WERI-Rb-1 (cell line): ENCODE data around the gene MIGA2.

Experiments used
- DNase-seq: peaks from one replicate; pipeline ENCODE4 v3.0.0-alpha.2; 2020
- H3K27ac ChIP-seq: fragments of 250-450 bp; sonication (Bioruptor Pico); 2 replicates; pipeline ENCODE4 v1.5.1; 2020; ENCODE audit warnings: mild to moderate bottlenecking, moderate library complexity
- H3K27me3 ChIP-seq: fragments of 250-450 bp; sonication (Bioruptor Pico); 2 replicates; pipeline ENCODE4 v1.5.1; 2021; ENCODE audit warnings: mild to moderate bottlenecking, low read depth, moderate library complexity; ENCODE audit not compliant: insufficient read depth, severe bottlenecking
- H3K36me3 ChIP-seq: fragments of 250-450 bp; sonication (Bioruptor Pico); 2 replicates; pipeline ENCODE4 v1.5.1; 2020; ENCODE audit warnings: mild to moderate bottlenecking, moderate library complexity
- H3K4me3 ChIP-seq: 2 replicates; pipeline ENCODE4 v1.5.1; 2011; ENCODE audit warnings: low read depth, mild to moderate bottlenecking, control low read depth, low read length
- H3K9me3 ChIP-seq: fragments of 250-450 bp; sonication (Bioruptor Pico); 2 replicates; pipeline ENCODE4 v1.5.1; 2021; ENCODE audit warnings: mild to moderate bottlenecking, moderate library complexity; ENCODE audit not compliant: severe bottlenecking
- CTCF ChIP-seq: IDR thresholded peaks from 2 replicates; pipeline ENCODE4 v1.5.1; 2011; ENCODE audit warnings: low read depth, mild to moderate bottlenecking, control low read depth, inconsistent platforms, low read length

The MIGA2 gene

DNA sequence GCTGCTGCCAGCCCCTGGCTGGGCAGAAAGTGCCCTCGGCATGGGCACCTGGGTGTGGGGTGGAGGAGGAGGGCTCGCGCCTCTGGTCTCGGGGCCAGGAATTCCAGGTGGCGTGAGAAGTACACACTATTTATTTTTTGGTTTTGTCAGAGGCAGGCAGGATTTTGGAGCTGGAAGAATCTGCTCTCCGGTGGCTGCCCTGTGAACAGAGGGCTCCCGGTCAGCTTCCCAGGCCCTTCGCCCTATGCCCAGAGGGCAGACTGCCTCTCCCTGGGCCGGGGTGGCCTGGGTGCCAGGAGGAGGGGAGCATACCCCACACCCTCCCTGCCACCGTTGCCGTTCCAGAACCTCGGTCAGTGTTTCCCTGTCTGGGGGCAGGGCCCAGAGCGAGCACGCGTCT lies 52.8 kb downstream of the MIGA2 start:
- TF ChIP-seq CTCF: no peak
- no peaks in the 10 kb centered on the region for H3K9me3 ChIP-seq
- no peaks in the 10 kb centered on the region for H3K27me3 ChIP-seq
- peaks cover 53% of the 10 kb centered on the region for H3K36me3 ChIP-seq
- DNase-seq: no peak
- no peak overlapping the region for H3K27ac ChIP-seq
- no peak overlapping the region for H3K4me3 ChIP-seq

GRCh38 chr9:129093602-129094386 lies 57.4 kb downstream of the MIGA2 start:
- H3K36me3 ChIP-seq: peaks cover 28% of the 10 kb centered on the region
- TF ChIP-seq CTCF: no peak
- H3K27me3 ChIP-seq: no peaks in the 10 kb centered on the region
- DNase-seq: no peak
- H3K27ac ChIP-seq: no peak overlapping the region
- no peaks in the 10 kb centered on the region for H3K9me3 ChIP-seq
- H3K4me3 ChIP-seq: no peak overlapping the region

- Histone ChIP-seq H3K27me3 (no peaks in the 10 kb centered on the region), H3K4me3 (no peak overlapping the region), H3K27ac (no peak overlapping the region), H3K9me3 (no peaks in the 10 kb centered on the region), H3K36me3 (peaks cover 20% of the 10 kb centered on the region)
- no peak for DNase-seq
- TF ChIP-seq CTCF: no peak
Measured at GRCh38 chr9:129094387-129095169, 58.2 kb downstream of the MIGA2 start.

GRCh38 chr9:129095170-129095667 lies 58.8 kb downstream of the MIGA2 start:
- Histone ChIP-seq H3K27ac (no peak overlapping the region), H3K4me3 (no peak overlapping the region), H3K27me3 (no peaks in the 10 kb centered on the region), H3K36me3 (peaks cover 14% of the 10 kb centered on the region), H3K9me3 (no peaks in the 10 kb centered on the region)
- DNase-seq: no peak
- no peak for TF ChIP-seq CTCF

DNA sequence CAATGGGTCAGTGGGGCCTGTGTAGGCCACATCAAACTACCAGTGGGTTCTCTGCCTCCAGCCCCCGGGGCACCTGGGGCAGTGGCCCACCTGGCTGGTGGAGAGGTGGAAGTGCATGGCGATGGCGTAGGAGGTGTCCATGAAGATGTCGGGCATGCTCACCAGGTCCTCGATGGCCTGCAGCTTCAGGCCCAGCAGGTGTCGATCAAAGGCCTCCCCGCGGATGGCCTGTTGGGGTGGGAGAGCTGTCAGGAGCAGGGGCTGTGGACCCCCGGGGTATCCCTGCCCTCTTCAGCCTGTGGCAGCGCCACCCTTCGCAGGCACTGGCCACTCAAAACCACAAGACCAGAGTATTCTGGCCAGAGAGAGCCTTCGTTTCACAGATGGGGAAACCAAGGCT lies 59.5 kb downstream of the MIGA2 start:
- peaks cover 8% of the 10 kb centered on the region for H3K36me3 ChIP-seq
- no peak overlapping the region for H3K27ac ChIP-seq
- H3K9me3 ChIP-seq: no peaks in the 10 kb centered on the region
- TF ChIP-seq CTCF: no peak
- no peaks in the 10 kb centered on the region for H3K27me3 ChIP-seq
- H3K4me3 ChIP-seq: no peak overlapping the region
- no peak for DNase-seq
